Chondrocyte (in vitro differentiated cells): ENCODE results near the gene C5orf52. TPM values are rescaled to one million over a fixed set of nuclear protein-coding genes. Genes with fewer than 3 reads are reported as not detected.

Source experiments
- DNase-seq: peaks from one replicate; pipeline ENCODE4 v3.0.0; 2021; ENCODE audit warnings: mixed read lengths, low spot score
- H3K27ac Mint-ChIP-seq: one replicate; pipeline ENCODE4 v1.8.0; 2021; ENCODE audit warnings: mild to moderate bottlenecking, moderate library complexity, mixed read lengths; ENCODE audit not compliant: unreplicated experiment
- H3K27me3 Mint-ChIP-seq: 2 replicates; pipeline ENCODE4 v1.8.0; 2021; ENCODE audit warnings: low read depth, mixed read lengths
- H3K36me3 Mint-ChIP-seq: 2 replicates; pipeline ENCODE4 v1.8.0; 2021; ENCODE audit warnings: low read depth, mixed read lengths
- H3K4me1 Mint-ChIP-seq: 2 replicates; pipeline ENCODE4 v1.8.0; 2021; ENCODE audit warnings: low read depth, mild to moderate bottlenecking, mixed read lengths
- H3K4me3 Mint-ChIP-seq: one replicate; pipeline ENCODE4 v1.8.0; 2021; ENCODE audit warnings: mild to moderate bottlenecking, moderate library complexity, mixed read lengths; ENCODE audit not compliant: unreplicated experiment
- H3K9me3 Mint-ChIP-seq: 2 replicates; pipeline ENCODE4 v1.8.0; 2021; ENCODE audit warnings: low read depth, mixed read lengths
- total RNA-seq: library from RNA; stranded (reverse); gene quantifications from 3 replicates; pipeline ENCODE4 v1.2.1, GENCODE V29; 2021
- TF ChIP-seq, protein P1 (sequence below): fragments of 200-600 bp; sonication (generic); IDR thresholded peaks from 2 replicates; pipeline ENCODE4 v1.5.0; 2021; ENCODE audit warnings: antibody characterized with exemption, mild to moderate bottlenecking, moderate library complexity

Gene C5orf52
- total RNA-seq, 1 donor from 2014 or later: not detected

DNA sequence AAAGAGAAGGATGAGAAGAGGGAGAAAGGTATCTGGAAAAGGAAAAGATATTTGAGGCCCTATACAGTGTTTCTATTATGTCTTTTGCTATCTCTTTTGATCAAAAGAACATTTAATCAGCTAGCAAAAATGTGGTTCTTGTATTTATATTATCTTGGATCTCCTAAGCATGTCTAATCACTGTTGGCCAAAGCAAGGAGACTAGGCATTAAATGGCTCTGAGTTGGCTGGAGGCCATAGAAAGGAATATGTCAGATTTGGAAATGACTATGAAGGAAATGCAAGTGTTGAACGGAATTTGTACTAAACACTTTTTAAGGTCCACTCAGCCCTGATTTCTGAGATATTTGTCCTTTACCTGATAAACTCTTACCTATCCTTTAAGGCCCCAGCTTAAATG lies 37.5 kb downstream of the C5orf52 start:
- Mint-ChIP-seq H3K4me1 (peaks cover 35% of the 10 kb centered on the region), H3K27me3 (no peaks in the 10 kb centered on the region), H3K4me3 (no peak overlapping the region), H3K27ac (no peak overlapping the region), H3K9me3 (no peaks in the 10 kb centered on the region), H3K36me3 (no peaks in the 10 kb centered on the region)
- TF ChIP-seq, protein P1, sequence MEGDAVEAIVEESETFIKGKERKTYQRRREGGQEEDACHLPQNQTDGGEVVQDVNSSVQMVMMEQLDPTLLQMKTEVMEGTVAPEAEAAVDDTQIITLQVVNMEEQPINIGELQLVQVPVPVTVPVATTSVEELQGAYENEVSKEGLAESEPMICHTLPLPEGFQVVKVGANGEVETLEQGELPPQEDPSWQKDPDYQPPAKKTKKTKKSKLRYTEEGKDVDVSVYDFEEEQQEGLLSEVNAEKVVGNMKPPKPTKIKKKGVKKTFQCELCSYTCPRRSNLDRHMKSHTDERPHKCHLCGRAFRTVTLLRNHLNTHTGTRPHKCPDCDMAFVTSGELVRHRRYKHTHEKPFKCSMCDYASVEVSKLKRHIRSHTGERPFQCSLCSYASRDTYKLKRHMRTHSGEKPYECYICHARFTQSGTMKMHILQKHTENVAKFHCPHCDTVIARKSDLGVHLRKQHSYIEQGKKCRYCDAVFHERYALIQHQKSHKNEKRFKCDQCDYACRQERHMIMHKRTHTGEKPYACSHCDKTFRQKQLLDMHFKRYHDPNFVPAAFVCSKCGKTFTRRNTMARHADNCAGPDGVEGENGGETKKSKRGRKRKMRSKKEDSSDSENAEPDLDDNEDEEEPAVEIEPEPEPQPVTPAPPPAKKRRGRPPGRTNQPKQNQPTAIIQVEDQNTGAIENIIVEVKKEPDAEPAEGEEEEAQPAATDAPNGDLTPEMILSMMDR: no peak
- no peak for DNase-seq

DNA sequence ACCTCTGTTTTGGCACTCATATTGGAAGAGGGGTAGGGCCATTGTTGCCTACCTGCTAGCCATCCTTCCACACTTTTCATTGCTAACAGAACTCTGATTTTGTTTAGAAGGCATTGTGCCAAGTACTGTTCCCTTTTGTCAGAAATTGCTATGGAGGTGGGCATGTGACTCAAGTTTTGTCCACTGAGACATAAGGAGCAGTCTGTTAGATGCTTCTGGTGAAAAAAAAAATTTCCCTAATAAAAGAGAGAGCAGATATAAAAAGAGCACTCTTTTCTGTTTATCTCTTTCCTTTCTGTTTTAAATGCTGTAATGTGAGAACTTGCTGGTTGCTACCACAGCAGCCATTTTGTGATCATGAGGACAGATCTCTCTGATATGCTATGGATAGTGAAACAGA lies 38.0 kb downstream of the C5orf52 start:
- H3K27me3 Mint-ChIP-seq: no peaks in the 10 kb centered on the region
- no peaks in the 10 kb centered on the region for H3K36me3 Mint-ChIP-seq
- no peak overlapping the region for H3K4me3 Mint-ChIP-seq
- TF ChIP-seq, protein P1: no peak
- H3K27ac Mint-ChIP-seq: peak overlapping the region; percentile 6
- peaks cover 40% of the 10 kb centered on the region for H3K4me1 Mint-ChIP-seq
- DNase-seq: no peak
- H3K9me3 Mint-ChIP-seq: no peaks in the 10 kb centered on the region

DNA sequence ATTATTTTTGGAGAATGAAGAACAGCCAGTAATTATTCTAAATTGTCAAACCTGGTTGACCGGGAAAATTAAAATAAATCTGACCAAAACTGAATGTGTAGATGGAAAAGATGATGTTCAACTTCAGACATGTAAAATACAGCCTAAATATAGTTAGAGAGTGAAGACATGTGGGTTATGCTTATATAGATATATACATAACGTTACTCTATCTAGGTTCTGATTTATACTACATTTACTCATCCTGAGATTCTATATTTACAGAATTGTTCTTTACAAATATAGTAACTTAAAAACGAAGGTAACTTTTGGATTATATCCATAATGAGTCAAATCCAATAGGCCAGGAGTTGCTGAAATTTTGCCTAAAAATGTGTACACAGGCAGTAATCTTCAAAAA lies 39.1 kb downstream of the C5orf52 start:
- TF ChIP-seq, protein P1: no peak
- no peaks in the 10 kb centered on the region for H3K27me3 Mint-ChIP-seq
- peak overlapping the region; percentile 57 for H3K27ac Mint-ChIP-seq
- peaks cover 45% of the 10 kb centered on the region for H3K4me1 Mint-ChIP-seq
- no peaks in the 10 kb centered on the region for H3K9me3 Mint-ChIP-seq
- no peak overlapping the region for H3K4me3 Mint-ChIP-seq
- H3K36me3 Mint-ChIP-seq: no peaks in the 10 kb centered on the region
- no peak for DNase-seq

DNA sequence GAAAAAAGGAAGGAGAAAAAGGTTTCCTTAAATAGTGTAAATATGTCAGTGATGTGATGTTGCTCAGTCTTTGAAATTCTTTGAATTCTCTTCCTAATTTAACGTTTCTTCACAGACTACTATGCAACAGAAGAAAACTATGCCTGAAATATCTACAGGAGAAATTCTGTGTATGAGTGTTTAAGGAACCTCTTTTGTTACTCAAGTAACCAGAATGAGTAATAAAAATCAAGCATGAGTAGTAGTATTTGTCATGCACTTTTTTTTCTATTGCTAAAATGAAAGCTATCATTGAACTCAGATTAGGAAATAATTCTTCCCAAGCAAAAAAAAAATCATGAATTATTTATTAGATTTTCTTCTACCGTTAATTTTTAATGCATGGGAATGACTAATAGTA lies 39.5 kb downstream of the C5orf52 start:
- Mint-ChIP-seq H3K36me3 (no peaks in the 10 kb centered on the region), H3K27ac (peak overlapping the region; percentile 57), H3K4me3 (no peak overlapping the region), H3K4me1 (peaks cover 45% of the 10 kb centered on the region), H3K27me3 (no peaks in the 10 kb centered on the region), H3K9me3 (no peaks in the 10 kb centered on the region)
- DNase-seq: no peak
- TF ChIP-seq, protein P1: no peak

DNA sequence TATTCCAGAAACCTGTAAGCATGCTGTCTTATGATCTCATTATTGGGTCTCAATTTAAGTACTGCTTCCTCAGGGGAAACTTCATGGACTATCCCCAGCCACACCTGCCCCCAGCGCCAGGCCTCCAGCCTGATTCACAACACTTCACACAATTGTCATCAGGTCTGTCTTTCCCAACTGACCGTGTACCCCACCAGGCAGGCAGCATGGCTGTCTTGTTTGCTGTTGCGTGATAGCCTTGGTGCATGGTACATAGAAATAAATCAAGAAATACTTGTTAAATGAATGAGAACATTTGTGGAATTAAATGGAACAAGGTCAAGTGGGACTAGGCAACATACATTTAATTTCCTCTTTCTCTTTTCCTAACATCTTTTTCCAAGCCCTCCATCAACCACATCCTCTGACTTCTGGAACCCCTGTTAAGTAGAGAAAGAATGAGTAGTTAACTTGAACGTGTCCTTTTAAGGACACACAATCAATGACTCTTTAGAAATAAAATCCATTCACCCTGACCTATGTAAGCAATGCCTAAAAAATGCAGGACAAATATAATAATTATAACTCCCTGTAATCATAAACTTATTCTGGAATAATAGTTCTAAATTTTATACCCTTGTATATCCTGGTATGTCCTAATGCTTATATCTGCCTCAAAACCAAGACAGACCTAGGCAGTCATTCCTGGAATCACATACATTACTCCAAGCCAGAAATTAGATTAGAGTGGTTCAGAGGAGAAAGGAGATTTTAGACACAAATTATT lies 42.7 kb downstream of the C5orf52 start:
- H3K9me3 Mint-ChIP-seq: no peaks in the 10 kb centered on the region
- TF ChIP-seq, protein P1: no peak
- peaks cover 50% of the 10 kb centered on the region for H3K4me1 Mint-ChIP-seq
- no peaks in the 10 kb centered on the region for H3K27me3 Mint-ChIP-seq
- no peaks in the 10 kb centered on the region for H3K36me3 Mint-ChIP-seq
- no peak overlapping the region for H3K4me3 Mint-ChIP-seq
- H3K27ac Mint-ChIP-seq: no peak overlapping the region
- DNase-seq: no peak
